Measurements from ENCODE around the gene POFUT2.

DNA sequence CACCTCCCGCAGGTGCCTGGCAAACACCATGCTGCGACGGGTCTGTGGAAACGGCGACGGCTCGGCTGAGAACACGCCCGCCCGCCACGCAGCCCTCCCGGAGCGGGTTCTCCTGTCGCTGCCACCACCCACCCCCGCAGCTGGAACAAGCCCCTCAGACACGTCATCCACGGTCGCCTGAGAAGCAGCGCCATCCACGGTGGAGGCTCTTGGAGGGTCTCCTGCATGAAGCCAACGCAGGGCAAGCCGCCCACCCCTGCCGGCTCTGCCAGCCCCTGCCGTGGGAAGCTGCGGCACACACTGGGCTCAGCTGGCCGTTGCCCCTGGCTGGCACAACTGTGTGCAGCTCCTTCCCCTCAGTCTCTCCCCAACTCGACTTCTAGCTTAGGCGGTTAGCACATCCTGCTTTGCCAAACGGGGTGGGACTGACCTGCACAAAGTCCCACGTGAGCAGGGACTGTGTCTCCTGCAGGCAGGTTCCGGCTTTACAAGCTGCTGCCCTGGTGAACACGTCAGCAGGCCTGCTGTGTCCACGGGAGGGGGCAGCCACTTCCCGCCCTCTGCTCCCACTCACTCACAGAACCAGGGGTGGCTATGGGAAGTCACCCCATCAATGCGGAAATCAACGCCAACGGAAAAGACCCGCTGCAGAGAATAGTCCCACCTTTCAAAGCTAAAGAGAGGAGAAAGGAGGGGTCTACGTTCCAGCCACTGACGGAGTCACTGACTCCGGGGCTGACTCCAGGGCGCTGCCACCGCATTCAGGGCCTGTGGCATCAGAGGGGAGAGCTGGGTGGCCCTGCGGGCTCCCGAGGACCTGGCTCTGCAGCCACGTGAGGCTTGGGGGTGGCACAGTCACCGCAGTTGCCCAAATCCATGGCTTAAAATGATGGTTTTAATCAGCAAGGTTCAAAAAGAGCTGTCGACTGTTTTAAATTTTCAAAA is 10.3 kb downstream of the POFUT2 start:
- TF ChIP-seq, protein P1, sequence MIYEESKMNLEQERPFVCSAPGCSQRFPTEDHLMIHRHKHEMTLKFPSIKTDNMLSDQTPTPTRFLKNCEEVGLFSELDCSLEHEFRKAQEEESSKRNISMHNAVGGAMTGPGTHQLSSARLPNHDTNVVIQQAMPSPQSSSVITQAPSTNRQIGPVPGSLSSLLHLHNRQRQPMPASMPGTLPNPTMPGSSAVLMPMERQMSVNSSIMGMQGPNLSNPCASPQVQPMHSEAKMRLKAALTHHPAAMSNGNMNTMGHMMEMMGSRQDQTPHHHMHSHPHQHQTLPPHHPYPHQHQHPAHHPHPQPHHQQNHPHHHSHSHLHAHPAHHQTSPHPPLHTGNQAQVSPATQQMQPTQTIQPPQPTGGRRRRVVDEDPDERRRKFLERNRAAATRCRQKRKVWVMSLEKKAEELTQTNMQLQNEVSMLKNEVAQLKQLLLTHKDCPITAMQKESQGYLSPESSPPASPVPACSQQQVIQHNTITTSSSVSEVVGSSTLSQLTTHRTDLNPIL (CRISPR knock-in tag; IDR thresholded peaks at IDR 0.05; ENCODE audit: low read depth) = no peak
- TF ChIP-seq ISL1 (CRISPR knock-in tag; IDR thresholded peaks at IDR 0.05) (no peak), PATZ1 (CRISPR knock-in tag; IDR thresholded peaks at IDR 0.05; ENCODE audit: borderline replicate concordance) (no peak), ZNF70 (CRISPR knock-in tag; IDR thresholded peaks at IDR 0.05) (no peak), CSDC2 (CRISPR knock-in tag; IDR thresholded peaks at IDR 0.05) (no peak), PPARA (CRISPR knock-in tag; IDR thresholded peaks at IDR 0.05; ENCODE audit: borderline replicate concordance) (no peak), ZFP30 (CRISPR knock-in tag; IDR thresholded peaks at IDR 0.05) (no peak), SNAI2 (CRISPR knock-in tag; IDR thresholded peaks at IDR 0.05) (no peak), ZFP3 (CRISPR knock-in tag; IDR thresholded peaks at IDR 0.05) (no peak), ZNF8 (CRISPR knock-in tag; IDR thresholded peaks at IDR 0.05) (no peak)
